Coronary artery (tissue), 2 donors: ENCODE measurements around the gene ELAVL4.
"Not testable (repeated sequence)": the region's sequence is repeated elsewhere in the genome, so short reads cannot be mapped to it uniquely, and the experiment has no call there.

Experiments used
- DNase-seq: peaks from one replicate; pipeline ENCODE4 v3.0.0-alpha.2; 2017; ENCODE audit warnings: low spot score
- H3K27ac ChIP-seq, 2 donors: fragments of 200-600 bp; sonication (generic); one replicate each; pipeline ENCODE4 v1.5.1; 2016 to 2019
- H3K4me3 ChIP-seq: fragments of 200-600 bp; sonication (generic); 2 replicates; pipeline ENCODE4 v1.5.1; 2016; ENCODE audit warnings: mild to moderate bottlenecking, moderate library complexity
- CTCF ChIP-seq: fragments of 200-600 bp; sonication (generic); IDR thresholded peaks from one replicate; pipeline ENCODE4 v1.5.1; 2019; ENCODE audit warnings: antibody characterized with exemption

ELAVL4 gene

GRCh38 chr1:50156241-50157010 lies 47.7 kb downstream of the ELAVL4 start:
- no peak for DNase-seq
- Histone ChIP-seq H3K27ac (no peak overlapping the region), H3K4me3 (no peak overlapping the region)
- TF ChIP-seq CTCF: no peak

DNA sequence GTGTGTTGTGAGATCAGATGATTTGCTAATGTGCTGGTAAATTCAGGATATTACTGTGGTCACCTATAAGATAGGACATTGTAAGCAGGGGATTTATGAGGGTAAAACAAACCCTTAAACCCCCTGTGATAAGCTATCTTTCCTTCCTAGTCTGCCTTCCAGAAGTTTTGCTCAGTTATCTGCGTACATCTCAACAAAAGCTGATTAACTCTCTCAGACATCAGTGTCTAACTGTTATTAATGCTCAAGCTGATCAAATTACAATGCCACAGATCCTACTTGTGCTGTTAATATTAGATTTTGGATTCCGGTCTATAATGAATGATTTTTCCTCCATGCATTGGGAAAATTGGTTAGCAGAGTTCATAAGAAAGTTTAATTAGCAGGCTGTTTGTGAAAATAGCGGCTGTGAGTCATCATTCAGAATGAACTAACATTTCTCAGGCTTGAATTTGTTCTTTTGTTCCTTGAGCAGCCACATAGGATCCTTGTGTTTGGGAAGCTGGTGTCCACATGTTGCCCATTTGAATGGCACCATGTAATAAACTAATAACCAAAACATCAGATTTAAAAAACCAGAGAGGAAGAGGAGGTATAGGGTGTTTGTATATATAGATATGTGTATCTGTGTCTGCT lies 48.7 kb downstream of the ELAVL4 start:
- no peak overlapping the region for H3K27ac ChIP-seq
- no peak for TF ChIP-seq CTCF
- no peak overlapping the region for H3K4me3 ChIP-seq

GRCh38 chr1:50158421-50158820 lies 49.7 kb downstream of the ELAVL4 start:
- Histone ChIP-seq H3K4me3 (no peak overlapping the region), H3K27ac (no peak overlapping the region)
- TF ChIP-seq CTCF: no peak
- no peak for DNase-seq

More for the DNA sequence above, 48.7 kb downstream of the ELAVL4 start:
- DNase-seq: no peak

GRCh38 chr1:50163680-50164079 lies 55.0 kb downstream of the ELAVL4 start:
- TF ChIP-seq CTCF: no peak
- DNase-seq: no peak

DNA sequence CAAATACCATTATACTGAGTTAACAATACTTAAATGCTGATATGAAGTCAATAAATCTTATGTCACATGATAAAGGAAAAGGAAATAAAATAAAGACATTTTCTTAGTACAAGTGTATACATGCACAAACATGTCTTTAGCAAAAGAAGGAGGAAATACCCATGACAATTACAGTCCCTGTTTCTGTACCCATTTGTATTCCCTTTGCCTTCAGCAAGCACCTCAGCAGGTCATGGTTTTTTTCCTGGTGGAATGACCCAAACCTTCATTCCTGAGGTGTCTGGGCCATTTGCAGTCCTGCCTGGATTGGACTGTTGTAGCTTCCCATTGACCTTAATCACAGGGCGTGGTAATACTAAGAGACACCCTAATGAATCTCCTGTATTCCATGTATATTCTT lies 57.6 kb downstream of the ELAVL4 start:
- not testable (repeated sequence) for H3K27ac ChIP-seq, H3K4me3 ChIP-seq, DNase-seq

More at GRCh38 chr1:50163680-50164079, 55.0 kb downstream of the ELAVL4 start:
- Histone ChIP-seq H3K4me3 (no peak overlapping the region), H3K27ac (no peak overlapping the region)

DNA sequence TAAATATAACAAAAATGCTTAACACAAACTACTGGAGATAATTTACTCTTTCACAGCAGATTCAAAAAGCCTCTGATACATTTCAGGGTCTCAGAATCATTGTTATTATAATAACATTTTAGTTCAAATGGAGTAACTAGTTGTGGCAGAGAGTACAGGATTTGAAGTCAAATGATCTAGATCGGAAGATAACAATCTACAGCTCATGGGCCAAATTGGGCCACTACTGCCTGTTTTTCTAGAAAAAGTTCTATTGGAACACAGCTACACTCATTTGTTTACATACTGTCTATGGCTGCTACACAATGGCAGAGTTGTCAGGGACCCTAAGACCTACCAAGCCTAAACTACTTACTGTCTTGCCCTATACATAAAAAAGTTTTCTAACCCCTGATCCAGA lies 63.6 kb downstream of the ELAVL4 start:
- DNase-seq: no peak
- no peak overlapping the region for H3K4me3 ChIP-seq
- H3K27ac ChIP-seq: no peak overlapping the region
- no peak for TF ChIP-seq CTCF

DNA sequence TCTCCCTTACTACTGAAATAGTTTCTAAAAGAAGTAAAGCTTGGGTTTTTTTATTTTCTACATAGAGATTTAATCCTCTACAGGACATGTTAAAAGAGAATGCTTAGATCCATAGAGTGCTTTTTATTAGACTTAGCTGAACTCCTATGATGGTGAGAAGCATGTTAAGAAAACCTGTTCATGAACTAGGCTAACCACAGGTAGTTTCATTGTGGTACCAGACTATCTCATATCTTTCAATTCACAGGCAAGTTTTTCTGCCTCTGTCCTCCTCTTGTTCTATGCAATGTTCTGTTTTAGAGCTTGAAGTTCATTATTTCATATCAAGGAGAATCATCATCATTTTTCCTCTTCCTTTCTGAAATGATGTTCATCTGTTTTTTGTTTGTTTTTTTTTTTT lies 65.4 kb downstream of the ELAVL4 start:
- Histone ChIP-seq H3K27ac (no peak overlapping the region), H3K4me3 (no peak overlapping the region)
- no peak for DNase-seq
- TF ChIP-seq CTCF: no peak
